KMS-11 (cell line): Measurements from ENCODE around the gene KLHL40.

Source experiments
- H2AFZ ChIP-seq: fragments of 200-600 bp; sonication (generic); 2 replicates; pipeline ENCODE4 v1.6.1; 2016; ENCODE audit warnings: antibody characterized with exemption, mixed run types, low read depth
- H3K27ac ChIP-seq: fragments of 200-600 bp; sonication (generic); 2 replicates; pipeline ENCODE4 v1.6.1; 2016; ENCODE audit warnings: mild to moderate bottlenecking, mixed run types
- H3K27me3 ChIP-seq: fragments of 200-600 bp; sonication (generic); 2 replicates; pipeline ENCODE4 v1.6.1; 2017; ENCODE audit warnings: mild to moderate bottlenecking, low read depth, mixed run types, moderate library complexity; ENCODE audit not compliant: insufficient read depth
- H3K36me3 ChIP-seq: fragments of 200-600 bp; sonication (generic); 2 replicates; pipeline ENCODE4 v1.6.1; 2017; ENCODE audit warnings: mild to moderate bottlenecking, mixed run types; ENCODE audit not compliant: insufficient read depth
- H3K4me1 ChIP-seq: fragments of 200-600 bp; sonication (generic); 2 replicates; pipeline ENCODE4 v1.6.1; 2016; ENCODE audit warnings: mild to moderate bottlenecking, low read depth, mixed run types; ENCODE audit not compliant: poor library complexity, severe bottlenecking
- H3K4me2 ChIP-seq: fragments of 200-600 bp; sonication (generic); 2 replicates; pipeline ENCODE4 v1.7.0; 2016; ENCODE audit warnings: mild to moderate bottlenecking, mixed run types
- H3K4me3 ChIP-seq: fragments of 200-600 bp; sonication (generic); IDR thresholded peaks from 2 replicates; pipeline ENCODE4 v1.6.1; 2017; ENCODE audit warnings: low read depth, low read length, mixed read lengths; ENCODE audit not compliant: insufficient read depth
- H3K79me2 ChIP-seq: fragments of 200-600 bp; sonication (generic); 2 replicates; pipeline ENCODE4 v1.6.1; 2016; ENCODE audit warnings: low read depth, mixed run types; ENCODE audit not compliant: insufficient read depth
- H3K9ac ChIP-seq: fragments of 200-600 bp; sonication (generic); 2 replicates; pipeline ENCODE4 v1.6.1; 2016; ENCODE audit warnings: mild to moderate bottlenecking, mixed run types
- H4K20me1 ChIP-seq: fragments of 200-600 bp; sonication (generic); 2 replicates; pipeline ENCODE4 v1.6.1; 2016; ENCODE audit warnings: mild to moderate bottlenecking, mixed run types; ENCODE audit not compliant: insufficient read depth
- CTCF ChIP-seq: fragments of 200-600 bp; sonication (generic); conservative IDR thresholded peaks from 2 replicates; pipeline ENCODE4 v1.6.1; 2017; ENCODE audit warnings: low read depth, mild to moderate bottlenecking, antibody characterized with exemption, low read length, moderate library complexity, mixed read lengths

KLHL40 gene

GRCh38 chr3:42696356-42697288 is 11.3 kb downstream of the KLHL40 start:
- H2AFZ ChIP-seq: no peak overlapping the region
- no peak for TF ChIP-seq CTCF
- peaks cover 18% of the 10 kb centered on the region for H3K4me1 ChIP-seq
- no peak overlapping the region for H3K27ac ChIP-seq
- no peak overlapping the region for H3K9ac ChIP-seq
- H3K4me3 ChIP-seq: no peak overlapping the region
- H3K79me2 ChIP-seq: no peaks in the 10 kb centered on the region
- no peak overlapping the region for H3K4me2 ChIP-seq
- H3K27me3 ChIP-seq: no peaks in the 10 kb centered on the region
- H3K36me3 ChIP-seq: no peaks in the 10 kb centered on the region
- no peaks in the 10 kb centered on the region for H4K20me1 ChIP-seq

- Histone ChIP-seq H3K4me3 (no peak overlapping the region), H2AFZ (no peak overlapping the region), H3K4me1 (peaks cover 18% of the 10 kb centered on the region), H3K36me3 (no peaks in the 10 kb centered on the region), H4K20me1 (no peaks in the 10 kb centered on the region), H3K27ac (no peak overlapping the region), H3K9ac (no peak overlapping the region), H3K4me2 (no peak overlapping the region), H3K79me2 (no peaks in the 10 kb centered on the region), H3K27me3 (no peaks in the 10 kb centered on the region)
- no peak for TF ChIP-seq CTCF
These were observed 12.1 kb downstream of the KLHL40 start for GRCh38 chr3:42697289-42698051.

- no peaks in the 10 kb centered on the region for H4K20me1 ChIP-seq
- H3K27ac ChIP-seq: no peak overlapping the region
- H3K27me3 ChIP-seq: no peaks in the 10 kb centered on the region
- no peaks in the 10 kb centered on the region for H3K79me2 ChIP-seq
- peak overlapping the region; percentile 29 for H3K4me2 ChIP-seq
- H3K4me1 ChIP-seq: peaks cover 18% of the 10 kb centered on the region
- H3K9ac ChIP-seq: no peak overlapping the region
- no peak overlapping the region for H2AFZ ChIP-seq
- TF ChIP-seq CTCF: no peak
- H3K36me3 ChIP-seq: no peaks in the 10 kb centered on the region
- H3K4me3 ChIP-seq: no peak overlapping the region
These were observed 13.0 kb downstream of the KLHL40 start for GRCh38 chr3:42698216-42698910.

- Histone ChIP-seq H4K20me1 (no peaks in the 10 kb centered on the region), H3K9ac (no peak overlapping the region), H3K4me3 (no peak overlapping the region), H3K36me3 (no peaks in the 10 kb centered on the region), H3K79me2 (no peaks in the 10 kb centered on the region), H2AFZ (no peak overlapping the region), H3K27ac (no peak overlapping the region), H3K27me3 (no peaks in the 10 kb centered on the region), H3K4me2 (peak overlapping the region; percentile 29; the same call in 1 of the 2 replicates), H3K4me1 (peaks cover 18% of the 10 kb centered on the region)
- no peak for TF ChIP-seq CTCF
These were observed 13.5 kb downstream of the KLHL40 start for GRCh38 chr3:42698911-42699230.
